Measurements from ENCODE around the gene ARL17A.
"Not testable (repeated sequence)": the region's sequence is repeated elsewhere in the genome, so short reads cannot be mapped to it uniquely, and the experiment has no call there.

GRCh38 chr17:46474489-46474888, 105.0 kb downstream of the ARL17A start:
- TF ChIP-seq CTCF, EP300 (IDR thresholded peaks at IDR 0.05): not testable (repeated sequence)
